Activated T-cell treated with anti-CD3 and anti-CD28 coated beads for 48 hours (primary cell): ENCODE data around the gene FAM184B.
A peak's percentile ranks its signal among the peaks of the same experiment; 100 is the strongest.
"Not testable (repeated sequence)": the region's sequence is repeated elsewhere in the genome, so short reads cannot be mapped to it uniquely, and the experiment has no call there.

Source experiments
- DNase-seq: peaks from one replicate; pipeline ENCODE4 v3.0.0-alpha.2; 2020; ENCODE audit warnings: low read depth

The FAM184B gene

GRCh38 chr4:17682222-17682566 is 99.2 kb downstream of the FAM184B start:
- no peak for DNase-seq

GRCh38 chr4:17681281-17682221 is 99.9 kb downstream of the FAM184B start:
- DNase-seq = no peak

- DNase-seq = no peak
Measured at GRCh38 chr4:17680559-17681280, 100.7 kb downstream of the FAM184B start.

- DNase-seq = no peak
Measured at GRCh38 chr4:17670423-17670822, 111.0 kb downstream of the FAM184B start.

GRCh38 chr4:17667653-17668201 is 113.7 kb downstream of the FAM184B start:
- no peak for DNase-seq

GRCh38 chr4:17667253-17667652 is 114.2 kb downstream of the FAM184B start:
- DNase-seq = no peak

GRCh38 chr4:17665852-17666251 is 115.6 kb downstream of the FAM184B start:
- no peak for DNase-seq

- DNase-seq = no peak
Measured at GRCh38 chr4:17665346-17665745, 116.1 kb downstream of the FAM184B start.

- no peak for DNase-seq
Measured at GRCh38 chr4:17664755-17665154, 116.7 kb downstream of the FAM184B start.

- DNase-seq = no peak
Measured at GRCh38 chr4:17662694-17663093, 118.7 kb downstream of the FAM184B start.

- not testable (repeated sequence) for DNase-seq
Measured at GRCh38 chr4:17659196-17659595, 122.2 kb downstream of the FAM184B start.

- DNase-seq = no peak
Measured at GRCh38 chr4:17657849-17658248, 123.6 kb downstream of the FAM184B start.

GRCh38 chr4:17657090-17657489 is 124.3 kb downstream of the FAM184B start:
- no peak for DNase-seq

GRCh38 chr4:17654701-17655100 is 126.7 kb downstream of the FAM184B start:
- DNase-seq = no peak

GRCh38 chr4:17650406-17650805 is 131.0 kb downstream of the FAM184B start:
- no peak for DNase-seq

GRCh38 chr4:17647927-17648326 is 133.5 kb downstream of the FAM184B start:
- DNase-seq = no peak

- no peak for DNase-seq
Measured at GRCh38 chr4:17647176-17647806, 134.1 kb downstream of the FAM184B start.

GRCh38 chr4:17646693-17647092 is 134.7 kb downstream of the FAM184B start:
- no peak for DNase-seq

- DNase-seq = no peak
Measured at GRCh38 chr4:17642398-17642783, 139.0 kb downstream of the FAM184B start.

GRCh38 chr4:17639136-17639535 is 142.3 kb downstream of the FAM184B start:
- DNase-seq = no peak

GRCh38 chr4:17636696-17637622 is 144.5 kb downstream of the FAM184B start:
- DNase-seq = peak; percentile 57
